Middle frontal gyrus (tissue), 1 donor: ENCODE data around the gene RNF135.
"Not testable (repeated sequence)": the region's sequence is repeated elsewhere in the genome, so short reads cannot be mapped to it uniquely, and the experiment has no call there.

ENCODE experiments used
- DNase-seq: peaks from one replicate; pipeline ENCODE4 v3.0.0-alpha.2; 2015; ENCODE audit warnings: low spot score; ENCODE audit errors: extremely low spot score

The RNF135 gene

GRCh38 chr17:30954046-30954830 is 16.6 kb upstream of the RNF135 start:
- no peak for DNase-seq

- DNase-seq, result no peak
Observed at GRCh38 chr17:30956764-30957374, 14.0 kb upstream of the RNF135 start.

- no peak for DNase-seq
Observed at GRCh38 chr17:30957741-30958140, 13.1 kb upstream of the RNF135 start.

GRCh38 chr17:30958187-30958586 is 12.7 kb upstream of the RNF135 start:
- no peak for DNase-seq

DNA sequence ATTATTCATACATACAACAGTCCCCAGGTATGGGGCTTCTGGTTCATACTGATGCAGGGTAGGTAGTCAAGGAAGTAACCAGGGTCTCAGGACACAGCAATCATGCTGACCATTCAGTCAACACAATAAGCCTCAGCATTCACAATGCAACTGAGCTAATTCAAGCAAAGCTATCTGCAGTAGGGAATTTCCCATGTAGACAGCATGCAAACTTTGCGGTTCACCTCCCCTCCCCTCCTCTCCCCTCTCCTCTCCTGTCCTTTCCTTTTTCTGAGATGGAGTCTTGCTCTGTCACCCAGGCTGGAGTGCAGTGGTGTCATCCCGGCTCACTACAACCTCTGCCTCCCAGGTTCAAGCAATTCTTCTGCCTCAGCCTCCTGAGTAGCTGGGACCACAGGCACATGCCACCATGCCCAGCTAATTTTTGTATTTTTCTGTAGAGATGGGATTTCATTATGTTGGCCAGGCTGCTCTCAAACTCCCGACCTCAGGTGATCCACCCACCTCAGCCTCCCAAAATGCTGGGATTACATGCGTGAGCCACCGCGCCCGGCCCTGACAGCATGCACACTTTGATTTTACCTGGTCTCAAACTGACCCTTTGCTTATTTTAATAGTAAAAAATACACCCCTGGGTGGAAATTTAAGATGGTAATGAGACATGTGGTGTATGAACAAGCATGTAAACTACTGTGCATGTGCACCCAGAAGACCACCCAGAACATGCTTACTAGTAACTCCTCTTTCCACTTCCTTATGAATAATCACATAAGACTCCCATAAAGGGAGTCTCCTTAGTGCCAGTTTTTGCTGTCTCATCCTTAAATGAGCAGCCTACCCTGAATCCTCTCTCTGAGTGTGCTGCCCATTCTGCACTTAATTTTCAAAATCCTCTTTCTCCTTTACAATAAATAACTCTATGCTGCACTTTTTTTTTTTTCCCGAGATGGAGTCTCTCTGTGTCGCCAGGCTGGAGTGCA is 9.3 kb upstream of the RNF135 start:
- DNase-seq, result no peak

DNA sequence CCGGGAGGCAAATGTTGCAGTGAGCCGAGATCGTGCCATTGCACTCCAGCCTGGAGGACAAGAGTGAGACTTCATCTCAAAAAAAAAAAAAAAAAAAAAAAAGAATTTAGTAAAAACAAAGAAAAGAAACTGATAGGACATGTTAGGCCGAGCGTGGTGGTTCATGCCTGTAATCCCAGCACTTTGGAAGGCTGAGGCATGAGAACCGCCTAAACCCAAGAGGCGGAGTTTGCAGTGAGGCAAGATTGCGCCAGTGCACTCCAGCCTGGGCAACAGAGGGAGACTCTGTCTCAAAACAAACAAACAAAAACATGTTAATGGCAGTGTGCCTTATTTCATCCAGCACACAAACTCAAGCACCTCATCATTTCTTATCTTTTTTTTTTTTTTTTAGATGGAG is 6.5 kb upstream of the RNF135 start:
- not testable (repeated sequence) for DNase-seq

DNA sequence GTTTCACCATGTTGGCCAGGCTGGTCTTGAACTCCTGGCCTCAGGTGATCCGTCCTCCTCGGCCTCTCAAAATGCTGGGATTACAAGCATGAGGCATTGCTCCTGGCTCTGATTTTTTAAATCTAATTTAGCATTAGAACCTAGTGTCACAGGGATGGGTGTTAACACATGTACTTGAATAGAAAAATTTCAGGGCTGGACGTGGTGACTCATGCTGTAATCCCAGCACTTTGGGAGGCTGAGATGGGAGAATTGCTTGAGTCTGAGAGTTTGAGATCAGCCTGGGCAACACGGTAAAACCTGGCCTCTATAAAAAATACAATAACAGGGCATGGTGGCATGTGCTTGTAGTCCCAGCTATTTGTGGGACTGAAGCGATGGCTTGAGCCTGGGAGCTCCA is 6.0 kb upstream of the RNF135 start:
- no peak for DNase-seq

DNA sequence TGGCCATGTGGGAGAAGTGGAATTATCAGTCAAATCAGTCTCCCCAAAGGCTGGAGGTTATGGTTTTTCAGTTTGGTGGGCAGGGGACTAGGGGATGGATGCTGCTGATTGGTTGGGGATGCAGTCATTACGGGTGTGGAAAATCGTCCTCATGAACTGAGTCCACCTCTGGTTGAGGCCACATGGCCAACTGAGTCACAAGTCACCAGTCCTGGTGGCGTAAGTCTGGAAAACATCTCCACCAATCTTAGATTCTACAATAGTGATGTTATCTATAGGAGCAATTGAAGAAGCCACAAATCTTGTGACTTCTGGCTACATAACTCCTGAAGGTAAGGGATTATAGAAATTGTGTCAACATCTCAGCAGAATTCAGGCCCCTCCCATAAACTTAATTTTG is 5.2 kb upstream of the RNF135 start:
- DNase-seq, result no peak

- DNase-seq, result not testable (repeated sequence)
Observed at GRCh38 chr17:30967911-30968310, 2.9 kb upstream of the RNF135 start.

DNA sequence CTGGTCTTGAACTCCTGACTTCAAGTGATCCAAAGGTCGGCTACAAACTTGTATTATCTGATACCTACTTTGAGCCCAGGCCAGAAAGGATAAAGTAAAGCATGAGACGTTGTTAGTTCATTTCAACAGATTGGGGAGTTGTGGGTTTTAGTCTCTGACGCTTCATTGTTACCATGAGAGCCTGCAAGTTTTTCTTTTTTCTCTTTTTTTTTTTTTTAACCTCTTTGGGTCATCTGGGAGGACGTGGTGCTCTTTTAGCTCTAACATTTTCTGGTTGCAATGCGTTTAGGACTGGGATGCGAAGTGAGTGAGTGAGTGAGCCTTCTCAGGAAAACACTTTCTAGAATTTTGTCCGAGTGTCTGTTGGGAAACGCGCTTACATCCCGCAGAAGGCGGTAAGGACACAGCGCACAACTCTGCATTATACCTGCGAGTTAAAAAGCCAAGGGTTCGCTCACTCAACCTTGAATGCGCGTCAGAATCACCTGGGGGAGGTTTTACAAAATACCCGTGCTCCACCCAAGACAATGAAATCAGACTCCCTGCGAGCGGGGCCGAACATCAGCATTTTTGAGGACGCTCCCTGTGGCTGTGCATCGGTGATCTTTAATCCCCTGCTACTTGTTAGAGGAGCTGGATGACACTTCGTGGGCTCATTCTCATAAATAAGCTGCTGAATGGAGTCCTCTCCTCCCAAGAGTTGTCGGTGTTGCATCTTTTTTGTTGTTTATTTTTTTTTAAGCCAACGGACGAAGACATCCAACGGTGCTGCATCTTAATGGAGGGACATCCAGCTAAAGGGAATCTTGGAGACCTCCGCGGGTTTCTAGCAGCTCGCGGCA is 629 bp upstream of the RNF135 start:
- no peak for DNase-seq

- no peak for DNase-seq
Observed at GRCh38 chr17:30975042-30975820, 4.4 kb downstream of the RNF135 start.

- DNase-seq, result not testable (repeated sequence)
Observed at GRCh38 chr17:30979919-30980318, 9.1 kb downstream of the RNF135 start.

- DNase-seq, result no peak
Observed at GRCh38 chr17:30981531-30982519, 11.0 kb downstream of the RNF135 start.

GRCh38 chr17:30982855-30983254 is 12.0 kb downstream of the RNF135 start:
- no peak for DNase-seq

GRCh38 chr17:30990458-30990857 is 19.6 kb downstream of the RNF135 start:
- no peak for DNase-seq

DNA sequence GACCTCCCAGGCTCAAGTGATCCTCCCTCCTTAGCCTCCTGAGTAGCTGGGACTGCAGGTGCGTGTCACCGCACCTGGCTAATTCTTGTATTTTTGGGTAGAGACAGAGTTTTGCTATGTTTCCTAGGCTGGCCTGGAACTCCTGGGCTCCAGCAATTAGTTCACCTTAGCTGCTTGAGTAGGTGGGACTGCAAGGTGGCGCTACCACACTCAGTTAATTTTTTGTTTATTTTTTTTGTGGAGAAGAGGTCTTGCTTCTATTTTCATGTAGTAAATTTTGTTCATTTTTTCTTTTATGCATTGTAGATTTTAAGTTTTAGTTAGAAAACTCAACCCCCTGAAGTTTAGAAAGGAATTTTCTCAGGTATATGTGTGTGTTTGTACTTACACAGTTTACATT is 21.7 kb downstream of the RNF135 start:
- DNase-seq, result no peak

- no peak for DNase-seq
Observed at GRCh38 chr17:30995347-30995746, 24.5 kb downstream of the RNF135 start.

DNA sequence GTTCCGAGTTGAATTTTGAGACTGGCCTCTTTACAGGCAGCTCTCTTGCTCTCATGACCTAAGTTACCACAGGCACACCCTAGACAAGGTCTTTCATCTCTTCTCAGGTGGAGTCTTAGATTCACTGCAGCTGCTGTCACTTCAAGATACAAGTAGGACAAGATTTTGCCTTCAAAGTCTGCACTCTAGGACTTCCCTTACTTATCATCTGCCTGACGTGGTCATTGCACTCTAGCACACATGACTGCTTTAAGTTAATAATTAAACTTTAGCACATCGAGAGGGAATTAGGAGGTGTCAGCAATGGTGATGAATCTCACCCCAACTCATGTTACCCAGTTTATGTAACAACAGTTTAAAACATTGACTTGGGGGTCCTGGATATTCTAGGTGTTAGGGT is 25.6 kb downstream of the RNF135 start:
- DNase-seq, result no peak

DNA sequence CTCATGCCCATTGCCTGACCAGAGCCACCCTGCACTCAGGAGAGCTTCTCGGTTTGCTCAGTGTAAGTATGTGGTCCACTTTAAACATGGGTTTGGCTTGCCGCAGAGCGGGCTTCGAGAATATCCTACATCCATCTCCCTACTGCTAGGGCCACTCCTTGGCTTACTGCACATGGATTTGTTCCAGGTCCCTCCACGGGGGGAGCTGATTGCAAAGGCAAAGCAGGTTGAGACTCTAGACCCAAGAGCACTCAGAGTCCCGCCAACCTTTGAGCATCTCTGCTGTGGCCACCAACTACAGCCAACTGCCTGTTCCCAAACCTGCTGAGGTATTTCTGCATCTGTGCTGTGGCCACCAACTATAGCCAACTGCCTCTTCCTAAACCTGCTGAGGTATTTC is 26.4 kb downstream of the RNF135 start:
- no peak for DNase-seq
